ENCODE data around the gene XPNPEP1.
A peak's percentile ranks its signal among the peaks of the same experiment; 100 is the strongest.

XPNPEP1 gene

GRCh38 chr10:109922976-109923921, at the start of gene XPNPEP1:
TSS of gene XPNPEP1 (minus strand) at chr10:109923511. CDS start at chr10:109923433, 78 bp downstream.
- peak; percentile 48 for DNase-seq

- no peak for DNase-seq
Measured at GRCh38 chr10:109972372-109973001, 49.2 kb upstream of the XPNPEP1 start.

- DNase-seq: no peak
Measured at GRCh38 chr10:109971634-109972033, 48.3 kb upstream of the XPNPEP1 start.

- DNase-seq: no peak
Measured at GRCh38 chr10:109969760-109970346, 46.5 kb upstream of the XPNPEP1 start.

- DNase-seq: no peak
Measured at GRCh38 chr10:109968953-109969759, 45.8 kb upstream of the XPNPEP1 start.

GRCh38 chr10:109967739-109968088, 44.4 kb upstream of the XPNPEP1 start:
- DNase-seq: no peak

GRCh38 chr10:109966961-109967738, 43.8 kb upstream of the XPNPEP1 start:
- no peak for DNase-seq

- DNase-seq: no peak
Measured at GRCh38 chr10:109964318-109964717, 41.0 kb upstream of the XPNPEP1 start.

GRCh38 chr10:109963439-109963838, 40.1 kb upstream of the XPNPEP1 start:
- DNase-seq: no peak

- no peak for DNase-seq
Measured at GRCh38 chr10:109962247-109962646, 38.9 kb upstream of the XPNPEP1 start.

- DNase-seq: no peak
Measured at GRCh38 chr10:109961174-109962001, 38.1 kb upstream of the XPNPEP1 start.

GRCh38 chr10:109960682-109961081, 37.4 kb upstream of the XPNPEP1 start:
- DNase-seq: no peak

GRCh38 chr10:109959259-109960145, 36.2 kb upstream of the XPNPEP1 start:
- DNase-seq: no peak

GRCh38 chr10:109958059-109958458, 34.7 kb upstream of the XPNPEP1 start:
- no peak for DNase-seq

GRCh38 chr10:109957092-109957797, 33.9 kb upstream of the XPNPEP1 start:
- DNase-seq: no peak

GRCh38 chr10:109956454-109957091, 33.3 kb upstream of the XPNPEP1 start:
- no peak for DNase-seq

- no peak for DNase-seq
Measured at GRCh38 chr10:109953766-109954165, 30.5 kb upstream of the XPNPEP1 start.

GRCh38 chr10:109952526-109952925, 29.2 kb upstream of the XPNPEP1 start:
- DNase-seq: no peak

All from KG1 (cell line).